Mesenchymal stem cell (in vitro differentiated cells and primary cell): ENCODE results near the gene ALK.

Experiments
- DNase-seq: peaks from one replicate; pipeline ENCODE4 v3.0.0-alpha.2; 2013
- H2AFZ ChIP-seq: one replicate; pipeline ENCODE4 v1.6.1; 2013; ENCODE audit warnings: low read depth, mild to moderate bottlenecking, control low read depth, inconsistent platforms, low read length, moderate library complexity
- H2AK5ac ChIP-seq: 2 replicates; pipeline ENCODE4 v1.6.1; 2013; ENCODE audit warnings: low read length, moderate library complexity, mild to moderate bottlenecking, inconsistent platforms; ENCODE audit not compliant: severe bottlenecking
- H2BK120ac ChIP-seq: one replicate; pipeline ENCODE4 v1.6.1; 2013; ENCODE audit warnings: low read depth, mild to moderate bottlenecking, inconsistent platforms, low read length, moderate library complexity
- H2BK12ac ChIP-seq, 2 experiments: one replicate each; pipeline ENCODE4 v1.6.1; 2013; ENCODE audit warnings: inconsistent platforms in 2 of 2, low read length in 2 of 2, mild to moderate bottlenecking in 2 of 2, moderate library complexity in 2 of 2, control low read depth in 1 of 2
- H2BK15ac ChIP-seq: one replicate; pipeline ENCODE4 v1.6.1; 2013; ENCODE audit warnings: mild to moderate bottlenecking, low read depth, inconsistent platforms; ENCODE audit not compliant: poor library complexity, severe bottlenecking
- H2BK5ac ChIP-seq: 2 replicates; pipeline ENCODE4 v1.6.1; 2013; ENCODE audit warnings: low read depth, mild to moderate bottlenecking, low read length, control low read depth, inconsistent platforms; ENCODE audit not compliant: poor library complexity, severe bottlenecking
- H3K14ac ChIP-seq, 2 experiments: one replicate each; pipeline ENCODE4 v1.6.1; 2013; ENCODE audit warnings: inconsistent platforms in 2 of 2, low read length in 2 of 2, control low read depth in 1 of 2, mild to moderate bottlenecking in 1 of 2, moderate library complexity in 1 of 2
- H3K18ac ChIP-seq, 2 experiments: one replicate each; pipeline ENCODE4 v1.6.1; 2013; ENCODE audit warnings: inconsistent platforms in 2 of 2, low read length in 2 of 2, control low read depth in 1 of 2, low read depth in 1 of 2, mild to moderate bottlenecking in 1 of 2
- H3K23ac ChIP-seq, 2 experiments: one replicate each; pipeline ENCODE4 v1.6.1; 2013; ENCODE audit warnings: inconsistent platforms in 2 of 2, low read length in 2 of 2, mild to moderate bottlenecking in 2 of 2, moderate library complexity in 2 of 2, control low read depth in 1 of 2
- H3K27ac ChIP-seq: 2 replicates; pipeline ENCODE4 v1.5.1; 2013; ENCODE audit warnings: mild to moderate bottlenecking, moderate library complexity, low read length, control low read depth, inconsistent platforms; ENCODE audit not compliant: poor library complexity, severe bottlenecking
- H3K27me3 ChIP-seq, 2 experiments: 2 replicates each; pipeline versions ENCODE4 v1.6.1 to v1.7.0; 2013; ENCODE audit warnings: low read length in 2 of 2, mild to moderate bottlenecking in 2 of 2, moderate library complexity in 2 of 2, control low read depth in 1 of 2, inconsistent platforms in 1 of 2; ENCODE audit not compliant: control insufficient read depth in 1 of 2, insufficient read depth in 1 of 2
- H3K36me3 ChIP-seq, 2 experiments: 2 replicates each; pipeline versions ENCODE4 v1.6.1 to v1.7.0; 2013; ENCODE audit warnings: low read length in 2 of 2, control low read depth in 1 of 2, inconsistent platforms in 1 of 2, low read depth in 1 of 2, mild to moderate bottlenecking in 1 of 2; ENCODE audit not compliant: insufficient read depth in 2 of 2, control insufficient read depth in 1 of 2
- H3K4ac ChIP-seq, 2 experiments: one replicate each; pipeline ENCODE4 v1.6.1; 2013; ENCODE audit warnings: inconsistent platforms in 2 of 2, low read length in 2 of 2, mild to moderate bottlenecking in 2 of 2, moderate library complexity in 2 of 2, control low read depth in 1 of 2, low read depth in 1 of 2
- H3K4me1 ChIP-seq: 2 replicates; pipeline ENCODE4 v1.6.1; 2013; ENCODE audit warnings: low read depth, low read length, control low read depth; ENCODE audit not compliant: control insufficient read depth, insufficient read depth
- H3K4me2 ChIP-seq: 2 replicates; pipeline ENCODE4 v1.6.1; 2013; ENCODE audit warnings: low read length, mild to moderate bottlenecking, inconsistent platforms; ENCODE audit not compliant: poor library complexity, severe bottlenecking
- H3K4me3 ChIP-seq, 2 experiments: 2 replicates each; pipeline versions ENCODE4 v1.5.1 to v1.7.0; 2013; ENCODE audit warnings: low read length in 2 of 2, mild to moderate bottlenecking in 2 of 2, control low read depth in 1 of 2, low read depth in 1 of 2; ENCODE audit not compliant: insufficient read depth in 1 of 2
- H3K79me1 ChIP-seq: replicated peaks from 2 replicates; pipeline ENCODE4 v1.6.1; 2013; ENCODE audit warnings: mild to moderate bottlenecking, control low read depth, low read length, inconsistent platforms; ENCODE audit not compliant: poor library complexity, severe bottlenecking
- H3K9ac ChIP-seq: 2 replicates; pipeline ENCODE4 v1.7.0; 2013; ENCODE audit warnings: mild to moderate bottlenecking, low read length, moderate library complexity
- H3K9me3 ChIP-seq: 2 replicates; pipeline ENCODE4 v1.7.0; 2013; ENCODE audit warnings: mild to moderate bottlenecking, low read length; ENCODE audit not compliant: control insufficient read depth
- H4K8ac ChIP-seq: one replicate; pipeline ENCODE4 v1.6.1; 2013; ENCODE audit warnings: inconsistent platforms, mild to moderate bottlenecking, low read length, moderate library complexity
- H4K91ac ChIP-seq: one replicate; pipeline ENCODE4 v1.6.1; 2013; ENCODE audit warnings: mild to moderate bottlenecking, low read length, inconsistent platforms
- WGBS: methylation state at CpG from one replicate; pipeline ENCODE4 v1.1.7; 2013; ENCODE audit warnings: mixed read lengths; 5-methylcytosine and 5-hydroxymethylcytosine counted together

Gene ALK

DNA sequence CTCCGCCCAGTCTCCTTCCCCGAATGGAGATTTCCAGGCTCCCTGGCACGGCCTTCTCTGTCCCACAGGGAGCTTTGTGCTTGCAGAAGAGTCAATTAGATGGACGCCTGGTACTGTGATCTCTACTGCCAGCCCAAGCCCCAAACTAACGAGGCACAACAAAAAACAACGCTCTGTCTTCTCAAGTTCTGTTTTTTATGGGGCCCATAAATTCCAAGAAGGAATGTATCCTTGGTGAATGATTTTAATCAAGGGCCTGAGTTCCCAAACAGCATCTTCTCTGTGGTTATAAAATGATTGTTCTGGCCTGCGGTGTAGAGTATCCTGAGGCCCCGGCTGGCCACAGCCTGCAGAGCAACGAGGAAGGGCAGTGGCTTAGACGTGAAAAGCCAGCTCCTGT lies 586.7 kb downstream of the ALK start:
- no peak for DNase-seq
- no peak overlapping the region for H3K4me3 ChIP-seq
- no peak overlapping the region for H2BK120ac ChIP-seq
- H3K14ac ChIP-seq, result no peak overlapping the region
- H3K36me3 ChIP-seq, result no peaks in the 10 kb centered on the region
- no peak overlapping the region for H4K91ac ChIP-seq
- H2BK12ac ChIP-seq, result no peak overlapping the region
- 44% methylated on average over 9 of the region's 10 CpGs for WGBS
- H3K27me3 ChIP-seq, result peaks cover 0 to 7% of the 10 kb centered on the region in 2 experiments
- H3K27ac ChIP-seq, result no peak overlapping the region
- no peak overlapping the region for H3K4ac ChIP-seq
- H2BK15ac ChIP-seq, result no peak overlapping the region
- no peak overlapping the region for H3K23ac ChIP-seq
- H3K18ac ChIP-seq, result no peak overlapping the region
- no peak overlapping the region for H2AK5ac ChIP-seq
- H2AFZ ChIP-seq, result no peak overlapping the region
- H3K4me2 ChIP-seq, result no peak overlapping the region
- H3K9ac ChIP-seq, result no peak overlapping the region
- no peaks in the 10 kb centered on the region for H3K9me3 ChIP-seq
- H4K8ac ChIP-seq, result no peak overlapping the region
- no peaks in the 10 kb centered on the region for H3K79me1 ChIP-seq
- H3K4me1 ChIP-seq, result no peaks in the 10 kb centered on the region
- H2BK5ac ChIP-seq, result no peak overlapping the region

DNA sequence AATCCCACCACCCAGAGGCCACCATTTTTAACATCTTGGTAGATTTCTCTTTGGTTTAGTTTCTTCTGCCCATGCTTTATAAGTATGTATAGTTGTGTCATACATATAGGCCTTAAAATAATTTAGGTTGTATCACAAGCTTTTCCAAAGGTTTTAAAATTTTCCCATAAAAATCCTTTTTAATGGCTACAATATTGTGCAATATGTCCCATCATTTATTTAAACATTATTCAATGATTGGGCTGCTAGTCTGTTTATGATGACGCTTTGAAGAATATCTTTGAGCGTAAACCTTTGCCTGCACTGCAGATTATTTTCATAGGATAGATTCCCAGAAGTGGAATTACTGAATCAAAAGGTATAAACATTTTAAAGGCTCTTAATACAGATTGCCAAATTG lies 588.8 kb downstream of the ALK start:
- Histone ChIP-seq H3K23ac (no peak overlapping the region), H3K79me1 (no peaks in the 10 kb centered on the region), H2AK5ac (no peak overlapping the region), H2BK12ac (no peak overlapping the region), H3K9me3 (no peaks in the 10 kb centered on the region), H3K4me3 (no peak overlapping the region), H2BK15ac (no peak overlapping the region), H4K91ac (no peak overlapping the region), H3K4me2 (no peak overlapping the region), H3K9ac (no peak overlapping the region), H2BK5ac (no peak overlapping the region), H3K36me3 (no peaks in the 10 kb centered on the region), H3K18ac (no peak overlapping the region), H4K8ac (no peak overlapping the region), H3K4ac (no peak overlapping the region), H2BK120ac (no peak overlapping the region), H3K4me1 (no peaks in the 10 kb centered on the region), H3K27me3 (peaks cover 0 to 7% of the 10 kb centered on the region in 2 experiments), H3K14ac (no peak overlapping the region), H3K27ac (no peak overlapping the region), H2AFZ (no peak overlapping the region)
- WGBS, result no CpG with 5 or more reads among the region's 2 CpGs
- no peak for DNase-seq

DNA sequence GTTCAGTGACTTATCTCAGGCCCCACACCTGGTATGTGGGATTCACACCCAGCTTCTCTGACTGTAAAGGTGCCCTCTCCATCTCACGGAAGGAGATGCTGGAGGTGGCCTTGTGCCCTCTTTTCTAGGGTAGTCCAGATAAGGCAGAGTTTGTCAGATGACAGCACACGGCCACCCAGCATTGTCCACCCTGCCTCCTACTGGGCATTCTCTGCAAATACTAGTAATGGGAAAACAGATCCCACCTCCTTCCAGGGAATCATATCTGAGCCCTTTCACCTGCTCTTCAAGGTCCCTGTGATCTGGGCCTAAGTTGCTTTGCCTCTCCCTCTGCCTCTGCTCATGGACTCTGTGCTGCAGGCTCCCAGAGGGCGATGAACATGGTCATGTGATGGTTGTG lies 591.5 kb downstream of the ALK start:
- H3K27me3 ChIP-seq, result peaks cover 0 to 7% of the 10 kb centered on the region in 2 experiments
- no peak overlapping the region for H2BK12ac ChIP-seq
- no peak for DNase-seq
- no peak overlapping the region for H2AK5ac ChIP-seq
- no peaks in the 10 kb centered on the region for H3K9me3 ChIP-seq
- H3K27ac ChIP-seq, result no peak overlapping the region
- no peak overlapping the region for H3K4ac ChIP-seq
- no peak overlapping the region for H3K14ac ChIP-seq
- H2BK120ac ChIP-seq, result no peak overlapping the region
- H2BK5ac ChIP-seq, result no peak overlapping the region
- 80% methylated on average over 2 of the region's 3 CpGs for WGBS
- no peak overlapping the region for H4K91ac ChIP-seq
- no peaks in the 10 kb centered on the region for H3K36me3 ChIP-seq
- H3K4me3 ChIP-seq, result no peak overlapping the region
- H2AFZ ChIP-seq, result no peak overlapping the region
- H3K9ac ChIP-seq, result no peak overlapping the region
- no peak overlapping the region for H3K23ac ChIP-seq
- no peaks in the 10 kb centered on the region for H3K4me1 ChIP-seq
- H3K18ac ChIP-seq, result no peak overlapping the region
- H2BK15ac ChIP-seq, result no peak overlapping the region
- no peaks in the 10 kb centered on the region for H3K79me1 ChIP-seq
- no peak overlapping the region for H3K4me2 ChIP-seq
- no peak overlapping the region for H4K8ac ChIP-seq

DNA sequence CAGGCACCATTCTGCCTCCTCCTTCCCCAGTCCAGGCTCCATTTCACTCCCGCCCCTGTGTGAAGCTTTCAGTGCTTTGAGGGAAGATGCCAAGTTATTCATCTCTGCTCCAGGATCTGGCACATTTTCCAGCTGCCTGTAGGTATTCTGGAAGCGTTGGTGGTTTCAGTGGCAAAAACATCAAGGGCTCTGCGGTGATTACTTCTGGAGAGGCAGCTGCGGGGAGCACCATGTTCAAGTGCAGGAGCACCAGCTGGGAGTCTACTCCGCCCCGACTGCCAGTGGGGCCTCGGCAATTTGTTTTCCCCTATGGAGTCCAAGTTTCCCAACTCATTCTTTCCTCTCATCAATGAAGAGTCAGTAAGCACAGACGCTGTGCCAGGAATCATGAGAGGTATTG lies 594.5 kb downstream of the ALK start:
- H3K4me3 ChIP-seq, result no peak overlapping the region
- no peak overlapping the region for H3K4ac ChIP-seq
- no peak overlapping the region for H2BK120ac ChIP-seq
- H2BK12ac ChIP-seq, result no peak overlapping the region
- H2BK15ac ChIP-seq, result no peak overlapping the region
- H3K36me3 ChIP-seq, result no peaks in the 10 kb centered on the region
- H3K23ac ChIP-seq, result no peak overlapping the region
- no peak for DNase-seq
- H3K14ac ChIP-seq, result no peak overlapping the region
- H3K9ac ChIP-seq, result no peak overlapping the region
- no peak overlapping the region for H2AK5ac ChIP-seq
- H3K9me3 ChIP-seq, result no peaks in the 10 kb centered on the region
- H3K4me1 ChIP-seq, result no peaks in the 10 kb centered on the region
- no peak overlapping the region for H3K27ac ChIP-seq
- no peak overlapping the region for H2AFZ ChIP-seq
- 94% methylated on average over 8 of the region's 8 CpGs for WGBS
- H3K79me1 ChIP-seq, result no peaks in the 10 kb centered on the region
- H3K27me3 ChIP-seq, result peaks cover 0 to 6% of the 10 kb centered on the region in 2 experiments
- H4K91ac ChIP-seq, result no peak overlapping the region
- no peak overlapping the region for H2BK5ac ChIP-seq
- H4K8ac ChIP-seq, result no peak overlapping the region
- no peak overlapping the region for H3K18ac ChIP-seq
- no peak overlapping the region for H3K4me2 ChIP-seq
